Measurements from ENCODE around the gene PPL.
"Not testable (repeated sequence)": the region's sequence is repeated elsewhere in the genome, so short reads cannot be mapped to it uniquely, and the experiment has no call there.

PPL gene

GRCh38 chr16:4970010-4970409, 33.1 kb upstream of the PPL start:
- no peak overlapping the region for H3K27ac ChIP-seq
- no peak for TF ChIP-seq CTCF (IDR thresholded peaks at IDR 0.05; ENCODE audit: low read depth, low read length, missing control alignments)
- in situ Hi-C loops (cut with HindIII; ENCODE audit: low pct_ligation_motif_present, low sequenced_read_pairs): no loop called here
- DNase-seq: no peak
- no peak overlapping the region for H3K4me3 ChIP-seq (ENCODE audit: low read depth, low read length)
- no peaks in the 10 kb centered on the region for H3K36me3 ChIP-seq (replicated peaks)
- no peaks in the 10 kb centered on the region for H3K27me3 ChIP-seq (replicated peaks)

GRCh38 chr16:4968879-4969483, 32.0 kb upstream of the PPL start:
- Histone ChIP-seq H3K4me3 (ENCODE audit: low read depth, low read length) (no peak overlapping the region), H3K36me3 (replicated peaks) (no peaks in the 10 kb centered on the region), H3K27ac (no peak overlapping the region), H3K27me3 (replicated peaks) (no peaks in the 10 kb centered on the region)
- in situ Hi-C loops (cut with HindIII; ENCODE audit: low pct_ligation_motif_present, low sequenced_read_pairs): no loop called here
- no peak for DNase-seq
- TF ChIP-seq CTCF (IDR thresholded peaks at IDR 0.05; ENCODE audit: low read depth, low read length, missing control alignments): no peak

- H3K27me3 ChIP-seq (replicated peaks); in situ Hi-C loops (cut with HindIII; ENCODE audit: low pct_ligation_motif_present, low sequenced_read_pairs); H3K36me3 ChIP-seq (replicated peaks); H3K4me3 ChIP-seq (ENCODE audit: low read depth, low read length); DNase-seq; H3K27ac ChIP-seq: not testable (repeated sequence)
Observed at GRCh38 chr16:4968278-4968677, 31.3 kb upstream of the PPL start.

- no peak for DNase-seq
- no peak for TF ChIP-seq CTCF (IDR thresholded peaks at IDR 0.05; ENCODE audit: low read depth, low read length, missing control alignments)
- in situ Hi-C loops (cut with HindIII; ENCODE audit: low pct_ligation_motif_present, low sequenced_read_pairs): no loop called here
- no peaks in the 10 kb centered on the region for H3K27me3 ChIP-seq (replicated peaks)
- H3K4me3 ChIP-seq (ENCODE audit: low read depth, low read length): no peak overlapping the region
- no peak overlapping the region for H3K27ac ChIP-seq
- no peaks in the 10 kb centered on the region for H3K36me3 ChIP-seq (replicated peaks)
Observed at GRCh38 chr16:4966736-4967453, 29.9 kb upstream of the PPL start.

GRCh38 chr16:4963527-4963926, 26.6 kb upstream of the PPL start:
- H3K36me3 ChIP-seq (replicated peaks); H3K27ac ChIP-seq; H3K4me3 ChIP-seq (ENCODE audit: low read depth, low read length); H3K27me3 ChIP-seq (replicated peaks); DNase-seq; in situ Hi-C loops (cut with HindIII; ENCODE audit: low pct_ligation_motif_present, low sequenced_read_pairs): not testable (repeated sequence)

GRCh38 chr16:4962716-4963115, 25.8 kb upstream of the PPL start:
- DNase-seq: no peak
- TF ChIP-seq CTCF (IDR thresholded peaks at IDR 0.05; ENCODE audit: low read depth, low read length, missing control alignments): no peak
- in situ Hi-C loops (cut with HindIII; ENCODE audit: low pct_ligation_motif_present, low sequenced_read_pairs): no loop called here
- no peaks in the 10 kb centered on the region for H3K27me3 ChIP-seq (replicated peaks)
- H3K36me3 ChIP-seq (replicated peaks): no peaks in the 10 kb centered on the region
- H3K4me3 ChIP-seq (ENCODE audit: low read depth, low read length): no peak overlapping the region
- no peak overlapping the region for H3K27ac ChIP-seq

GRCh38 chr16:4960579-4960978, 23.6 kb upstream of the PPL start:
- Histone ChIP-seq H3K36me3 (replicated peaks) (no peaks in the 10 kb centered on the region), H3K27ac (no peak overlapping the region), H3K4me3 (ENCODE audit: low read depth, low read length) (no peak overlapping the region), H3K27me3 (replicated peaks) (no peaks in the 10 kb centered on the region)
- DNase-seq: no peak
- in situ Hi-C loops (cut with HindIII; ENCODE audit: low pct_ligation_motif_present, low sequenced_read_pairs): no loop called here
- TF ChIP-seq CTCF (IDR thresholded peaks at IDR 0.05; ENCODE audit: low read depth, low read length, missing control alignments): no peak

Data from brain microvascular endothelial cell (primary cell).